Stimulated activated CD8-positive, alpha-beta memory T cell treated with anti-CD3 and anti-CD28 coated beads, Interleukin-12 subunit alpha, Interleukin-12 subunit beta, amount 100 ng/mL, for 24 hours (primary cell): ENCODE results near the gene NMRAL1.

Experiments used
- DNase-seq: peaks from one replicate; pipeline ENCODE4 v3.0.0-alpha.2; 2020; ENCODE audit errors: extremely low read depth

NMRAL1 gene

GRCh38 chr16:4474192-4474961 lies at the start of gene NMRAL1:
Gene NMRAL1, minus strand, starts transcription at chr16:4474625. Its CDS starts 493 bp downstream, at chr16:4474132.
- peak; percentile 72 for DNase-seq

GRCh38 chr16:4523686-4524085 lies 49.3 kb upstream of the NMRAL1 start:
- no peak for DNase-seq

GRCh38 chr16:4522051-4522581 lies 47.7 kb upstream of the NMRAL1 start:
- no peak for DNase-seq

- no peak for DNase-seq
Observed at GRCh38 chr16:4520913-4521312, 46.5 kb upstream of the NMRAL1 start.

GRCh38 chr16:4519274-4520058 lies 45.0 kb upstream of the NMRAL1 start:
- no peak for DNase-seq

- no peak for DNase-seq
Observed at GRCh38 chr16:4517812-4518680, 43.6 kb upstream of the NMRAL1 start.

- no peak for DNase-seq
Observed at GRCh38 chr16:4515611-4516233, 41.3 kb upstream of the NMRAL1 start.

GRCh38 chr16:4514606-4515005 lies 40.2 kb upstream of the NMRAL1 start:
- DNase-seq: no peak

- no peak for DNase-seq
Observed at GRCh38 chr16:4513881-4514280, 39.5 kb upstream of the NMRAL1 start.

GRCh38 chr16:4513086-4513860 lies 38.8 kb upstream of the NMRAL1 start:
- no peak for DNase-seq

- DNase-seq: no peak
Observed at GRCh38 chr16:4512473-4512872, 38.0 kb upstream of the NMRAL1 start.

- no peak for DNase-seq
Observed at GRCh38 chr16:4511441-4512082, 37.1 kb upstream of the NMRAL1 start.

GRCh38 chr16:4510747-4511426 lies 36.5 kb upstream of the NMRAL1 start:
- no peak for DNase-seq

- no peak for DNase-seq
Observed at GRCh38 chr16:4510131-4510530, 35.7 kb upstream of the NMRAL1 start.

- no peak for DNase-seq
Observed at GRCh38 chr16:4509420-4509819, 35.0 kb upstream of the NMRAL1 start.

- DNase-seq: no peak
Observed at GRCh38 chr16:4508806-4509205, 34.4 kb upstream of the NMRAL1 start.

- DNase-seq: no peak
Observed at GRCh38 chr16:4507588-4508345, 33.3 kb upstream of the NMRAL1 start.

- DNase-seq: no peak
Observed at GRCh38 chr16:4506450-4506849, 32.0 kb upstream of the NMRAL1 start.
